T-helper 1 cell treated with Interleukin-12 subunit alpha and Interleukin-12 subunit beta and Interleukin-4 antibody, amounts not matched to agents 30 ng/mL and 1 ng/mL, for 36 hours (primary cell): ENCODE data around the gene CLSTN2. TPM values are rescaled to one million over a fixed set of nuclear protein-coding genes. Genes with fewer than 3 reads are reported as not detected.

ENCODE experiments used
- intact Hi-C: fragments of 100-400 bp; cut with micrococcal nuclease; formaldehyde crosslinking; loops from one replicate; pipeline ENCODE4 v1.15.1; 2024
- total RNA-seq: library from RNA; stranded (reverse); gene quantifications from 2 replicates; pipeline ENCODE4 v1.2.3, GENCODE V29; 2022

The CLSTN2 gene
- total RNA-seq, 1 donor from 2014 or later: 0.05 TPM

- intact Hi-C loops: no loop called here
Observed at GRCh38 chr3:140051019-140051957, 116.3 kb downstream of the CLSTN2 start.

GRCh38 chr3:140052771-140053702 lies 118.1 kb downstream of the CLSTN2 start:
- intact Hi-C loops: no loop called here

GRCh38 chr3:140053794-140054193 lies 118.8 kb downstream of the CLSTN2 start:
- intact Hi-C loops: no loop called here

GRCh38 chr3:140055092-140055791 lies 120.3 kb downstream of the CLSTN2 start:
- intact Hi-C loops: no loop called here

- intact Hi-C loops: no loop called here
Observed at GRCh38 chr3:140056047-140056446, 121.1 kb downstream of the CLSTN2 start.

GRCh38 chr3:140061211-140061610 lies 126.2 kb downstream of the CLSTN2 start:
- intact Hi-C loops: no loop called here

- intact Hi-C loops: no loop called here
Observed at GRCh38 chr3:140062461-140062860, 127.5 kb downstream of the CLSTN2 start.

- intact Hi-C loops: no loop called here
Observed at GRCh38 chr3:140067487-140067886, 132.5 kb downstream of the CLSTN2 start.

GRCh38 chr3:140068494-140069017 lies 133.6 kb downstream of the CLSTN2 start:
- intact Hi-C loops: no loop called here

- intact Hi-C loops: no loop called here
Observed at GRCh38 chr3:140073278-140074045, 138.5 kb downstream of the CLSTN2 start.

- intact Hi-C loops: no loop called here
Observed at GRCh38 chr3:140076552-140076951, 141.6 kb downstream of the CLSTN2 start.

GRCh38 chr3:140077406-140077805 lies 142.4 kb downstream of the CLSTN2 start:
- intact Hi-C loops: no loop called here

- intact Hi-C loops: no loop called here
Observed at GRCh38 chr3:140078343-140078742, 143.4 kb downstream of the CLSTN2 start.

- intact Hi-C loops: no loop called here
Observed at GRCh38 chr3:140078940-140079339, 144.0 kb downstream of the CLSTN2 start.

- intact Hi-C loops: no loop called here
Observed at GRCh38 chr3:140081887-140082286, 146.9 kb downstream of the CLSTN2 start.

GRCh38 chr3:140085001-140085400 lies 150.0 kb downstream of the CLSTN2 start:
- intact Hi-C loops: no loop called here

- intact Hi-C loops: no loop called here
Observed at GRCh38 chr3:140086642-140087041, 151.7 kb downstream of the CLSTN2 start.

- intact Hi-C loops: no loop called here
Observed at GRCh38 chr3:140088058-140088457, 153.1 kb downstream of the CLSTN2 start.

GRCh38 chr3:140088513-140088912 lies 153.5 kb downstream of the CLSTN2 start:
- intact Hi-C loops: no loop called here

GRCh38 chr3:140089403-140090072 lies 154.6 kb downstream of the CLSTN2 start:
- intact Hi-C loops: no loop called here
